IPS-18a (cell line): Measurements from ENCODE around the gene MMAA.
"Not testable (repeated sequence)": the region's sequence is repeated elsewhere in the genome, so short reads cannot be mapped to it uniquely, and the experiment has no call there.

Experiments used
- H3K27ac ChIP-seq: one replicate; pipeline ENCODE4 v1.5.1; 2013; ENCODE audit warnings: low read length
- H3K27me3 ChIP-seq: one replicate; pipeline ENCODE4 v1.6.1; 2013; ENCODE audit warnings: mild to moderate bottlenecking, low read length; ENCODE audit not compliant: control insufficient read depth, insufficient read depth
- H3K36me3 ChIP-seq: one replicate; pipeline ENCODE4 v1.6.1; 2013; ENCODE audit warnings: low read depth, low read length; ENCODE audit not compliant: control insufficient read depth
- H3K4me1 ChIP-seq: one replicate; pipeline ENCODE4 v1.6.1; 2013; ENCODE audit warnings: low read depth, low read length; ENCODE audit not compliant: control insufficient read depth
- H3K4me3 ChIP-seq: one replicate; pipeline ENCODE4 v1.5.1; 2013; ENCODE audit warnings: low read length
- H3K9ac ChIP-seq: one replicate; pipeline ENCODE4 v1.6.1; 2013; ENCODE audit warnings: mild to moderate bottlenecking, low read length, moderate library complexity
- H3K9me3 ChIP-seq: one replicate; pipeline ENCODE4 v1.6.1; 2013; ENCODE audit warnings: low read depth, low read length; ENCODE audit not compliant: control insufficient read depth

MMAA gene

DNA sequence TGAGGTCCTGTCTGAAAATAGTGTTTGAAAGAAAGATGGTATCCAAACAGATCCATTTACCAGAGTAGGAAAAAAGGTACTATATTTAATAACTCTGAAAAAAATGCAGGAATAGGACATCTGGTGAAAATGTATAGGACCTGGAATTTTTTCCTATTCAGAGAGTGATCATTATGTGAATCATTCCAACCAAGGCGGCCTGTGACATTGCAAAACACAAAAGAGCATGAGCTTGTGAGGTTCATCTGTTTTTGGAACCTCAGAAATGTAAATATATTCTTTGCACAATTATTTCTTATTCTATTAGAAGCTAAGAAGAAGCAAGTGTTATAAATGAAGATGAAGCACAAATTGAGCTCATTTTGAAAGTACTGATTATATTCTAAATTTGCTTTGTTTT is 62.8 kb downstream of the MMAA start:
- Histone ChIP-seq H3K9me3 (peaks cover 2% of the 10 kb centered on the region), H3K4me1 (no peaks in the 10 kb centered on the region), H3K4me3 (no peak overlapping the region), H3K36me3 (no peaks in the 10 kb centered on the region), H3K27me3 (no peaks in the 10 kb centered on the region), H3K9ac (no peak overlapping the region), H3K27ac (no peak overlapping the region)

DNA sequence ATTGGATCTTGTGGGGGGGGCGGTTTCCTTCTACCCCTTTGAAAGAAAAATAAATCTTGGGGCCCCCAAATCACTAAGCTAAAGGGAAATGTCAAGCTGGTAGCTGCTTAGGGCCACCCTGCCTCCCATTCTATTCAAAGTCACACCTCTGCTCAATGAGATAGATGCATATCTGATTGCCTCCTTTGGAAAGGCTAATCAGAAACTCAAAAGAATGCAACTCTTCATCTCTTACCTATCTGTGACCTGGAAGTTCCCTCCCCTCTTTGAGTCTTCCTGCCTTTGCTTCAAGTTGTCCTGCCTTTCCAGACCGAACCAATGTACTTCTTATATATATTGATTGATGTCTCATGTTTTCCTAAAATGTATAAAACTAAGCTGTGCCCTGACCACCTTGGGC is 67.8 kb downstream of the MMAA start:
- H3K36me3 ChIP-seq = no peaks in the 10 kb centered on the region
- H3K4me3 ChIP-seq = no peak overlapping the region
- H3K9me3 ChIP-seq = no peaks in the 10 kb centered on the region
- no peak overlapping the region for H3K9ac ChIP-seq
- no peak overlapping the region for H3K27ac ChIP-seq
- no peaks in the 10 kb centered on the region for H3K27me3 ChIP-seq
- peaks cover 3% of the 10 kb centered on the region for H3K4me1 ChIP-seq

DNA sequence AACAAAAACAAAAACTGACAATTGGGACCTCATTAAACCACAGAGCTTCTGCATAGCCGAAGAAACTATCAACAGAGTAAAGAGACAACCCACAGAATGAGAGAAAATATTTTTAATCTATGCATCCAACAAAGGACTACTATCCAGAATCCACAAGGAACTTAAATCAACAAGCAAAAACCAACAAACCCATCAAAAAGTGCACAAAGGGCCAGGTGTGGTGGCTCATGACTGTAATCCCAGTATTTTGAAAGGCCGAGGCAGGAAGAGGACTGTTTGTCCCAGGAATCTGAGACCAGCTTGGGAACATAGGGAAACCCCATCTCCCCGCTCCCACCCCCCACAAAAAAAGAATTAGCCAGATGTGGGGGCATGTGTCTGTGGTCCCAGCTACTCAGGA is 71.4 kb downstream of the MMAA start:
- H3K36me3 ChIP-seq = no peaks in the 10 kb centered on the region
- no peaks in the 10 kb centered on the region for H3K9me3 ChIP-seq
- peaks cover 3% of the 10 kb centered on the region for H3K4me1 ChIP-seq
- H3K9ac ChIP-seq = no peak overlapping the region
- H3K27ac ChIP-seq = no peak overlapping the region
- H3K4me3 ChIP-seq = no peak overlapping the region
- no peaks in the 10 kb centered on the region for H3K27me3 ChIP-seq

DNA sequence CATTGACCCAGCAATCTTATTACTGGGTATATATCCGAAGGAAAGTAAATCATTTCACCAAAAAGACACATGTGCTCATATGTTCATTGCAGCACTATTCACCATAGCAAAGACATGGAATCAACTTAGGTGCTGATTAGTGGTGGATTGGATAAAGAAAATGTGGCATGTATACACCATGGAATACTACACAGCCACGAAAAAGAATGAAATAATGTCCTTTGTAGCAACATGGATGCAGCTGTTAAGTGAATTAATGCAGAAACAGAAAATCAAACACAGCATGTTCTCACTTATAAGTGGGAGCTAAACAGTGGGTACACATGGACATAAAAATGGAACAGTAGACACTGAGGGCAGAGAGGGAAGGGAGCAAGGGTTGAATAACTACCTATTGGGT is 72.2 kb downstream of the MMAA start:
- not testable (repeated sequence) for H3K36me3 ChIP-seq, H3K4me3 ChIP-seq, H3K27ac ChIP-seq, H3K9me3 ChIP-seq, H3K27me3 ChIP-seq, H3K9ac ChIP-seq, H3K4me1 ChIP-seq

DNA sequence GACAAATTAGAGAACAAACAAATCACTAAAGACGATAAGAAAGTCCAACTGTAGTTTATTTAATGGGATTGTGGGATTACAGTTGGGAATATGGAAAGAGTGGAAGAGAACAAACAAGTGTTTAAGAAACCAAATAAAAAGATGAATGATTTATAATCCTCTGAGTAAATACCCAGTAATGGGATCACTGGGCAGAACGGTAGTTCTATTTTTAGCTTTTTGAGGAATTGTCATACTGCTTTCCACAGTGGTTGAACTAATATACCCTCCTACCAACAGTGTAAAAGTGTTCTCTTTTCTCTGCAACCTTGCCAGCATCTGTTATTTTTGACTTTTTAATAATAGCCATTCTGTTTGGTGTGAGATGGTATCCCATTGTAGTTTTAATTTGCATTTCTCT is 75.7 kb downstream of the MMAA start:
- peaks cover 7% of the 10 kb centered on the region for H3K4me1 ChIP-seq
- H3K9ac ChIP-seq = no peak overlapping the region
- no peak overlapping the region for H3K27ac ChIP-seq
- H3K4me3 ChIP-seq = no peak overlapping the region
- no peaks in the 10 kb centered on the region for H3K9me3 ChIP-seq
- H3K36me3 ChIP-seq = no peaks in the 10 kb centered on the region
- H3K27me3 ChIP-seq = no peaks in the 10 kb centered on the region

DNA sequence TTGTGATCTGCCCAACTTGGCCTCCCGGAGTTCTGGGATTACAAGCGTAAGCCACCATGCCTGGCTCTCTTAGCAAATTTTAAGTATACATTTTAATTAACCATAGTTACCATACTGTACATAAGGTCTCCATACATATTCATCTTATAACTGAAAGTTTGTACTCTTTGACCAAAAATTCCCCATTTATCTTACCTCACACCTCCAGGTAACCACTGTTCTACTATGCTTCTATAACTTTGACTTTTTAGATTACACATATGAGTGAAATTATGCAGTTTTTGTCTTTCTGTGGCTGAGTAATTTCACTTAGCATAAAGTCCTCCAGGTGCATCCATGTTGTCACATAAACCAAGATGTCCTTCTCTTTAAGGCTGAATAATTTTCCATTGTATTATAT is 78.1 kb downstream of the MMAA start:
- H3K4me1 ChIP-seq = peaks cover 7% of the 10 kb centered on the region
- H3K4me3 ChIP-seq = no peak overlapping the region
- no peak overlapping the region for H3K27ac ChIP-seq
- H3K27me3 ChIP-seq = no peaks in the 10 kb centered on the region
- H3K9me3 ChIP-seq = no peaks in the 10 kb centered on the region
- H3K9ac ChIP-seq = no peak overlapping the region
- H3K36me3 ChIP-seq = no peaks in the 10 kb centered on the region

DNA sequence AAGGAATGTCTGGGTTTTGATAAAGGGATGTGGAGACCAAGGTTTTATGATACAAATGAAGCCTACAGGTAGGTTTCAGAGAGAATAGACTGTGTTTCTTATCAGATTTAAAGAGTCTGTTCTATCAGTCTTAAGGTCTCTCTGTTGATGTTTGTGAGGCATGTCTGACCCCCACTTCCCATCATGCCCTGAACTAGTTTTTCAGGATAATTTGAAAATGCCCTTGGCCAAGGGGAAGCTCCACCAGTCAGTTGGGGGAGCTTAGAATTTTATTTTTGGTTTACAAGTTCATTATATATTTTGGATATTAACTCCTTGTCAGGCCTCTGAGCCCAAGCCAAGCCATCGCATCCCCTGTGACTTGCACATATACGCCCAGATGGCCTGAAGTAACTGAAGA is 79.3 kb downstream of the MMAA start:
- Histone ChIP-seq H3K27ac (no peak overlapping the region), H3K27me3 (no peaks in the 10 kb centered on the region), H3K36me3 (no peaks in the 10 kb centered on the region), H3K9me3 (no peaks in the 10 kb centered on the region), H3K4me3 (peak overlapping the region; percentile 24), H3K9ac (no peak overlapping the region), H3K4me1 (peaks cover 10% of the 10 kb centered on the region)

DNA sequence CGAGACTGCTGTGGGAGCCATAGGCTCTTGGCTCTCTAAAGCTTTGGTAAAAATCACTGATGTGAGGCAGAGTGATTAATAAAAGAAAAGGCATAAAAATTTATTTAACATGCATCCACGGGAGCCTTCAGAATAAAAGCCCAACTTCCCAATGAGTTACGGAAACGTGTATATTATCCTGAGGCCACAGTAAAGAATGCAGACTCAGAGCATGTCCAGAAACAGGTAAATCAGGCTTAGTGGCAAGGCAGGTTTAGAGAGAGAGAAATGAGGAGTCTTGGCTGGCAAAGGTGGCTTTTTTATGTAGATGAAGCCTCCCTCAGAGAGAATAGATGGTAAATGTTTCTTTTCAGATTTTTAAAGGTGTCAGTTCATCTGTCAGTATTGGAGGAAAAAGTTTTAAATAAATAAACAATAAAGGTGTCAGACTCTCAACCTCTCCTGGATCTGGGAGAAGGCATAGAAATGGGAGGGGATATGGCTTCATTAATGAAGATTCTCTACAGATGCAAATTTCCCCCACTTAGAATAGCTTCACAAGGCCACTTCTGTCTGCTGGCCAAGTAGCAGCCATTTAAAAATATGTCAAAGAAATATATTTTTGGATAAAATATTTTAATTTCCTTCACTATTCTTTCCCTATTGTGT is 84.8 kb downstream of the MMAA start:
- Histone ChIP-seq H3K36me3 (no peaks in the 10 kb centered on the region), H3K9me3 (no peaks in the 10 kb centered on the region), H3K4me1 (peaks cover 23% of the 10 kb centered on the region), H3K4me3 (peak overlapping the region; percentile 34), H3K27ac (peak overlapping the region; percentile 61), H3K9ac (no peak overlapping the region), H3K27me3 (no peaks in the 10 kb centered on the region)

DNA sequence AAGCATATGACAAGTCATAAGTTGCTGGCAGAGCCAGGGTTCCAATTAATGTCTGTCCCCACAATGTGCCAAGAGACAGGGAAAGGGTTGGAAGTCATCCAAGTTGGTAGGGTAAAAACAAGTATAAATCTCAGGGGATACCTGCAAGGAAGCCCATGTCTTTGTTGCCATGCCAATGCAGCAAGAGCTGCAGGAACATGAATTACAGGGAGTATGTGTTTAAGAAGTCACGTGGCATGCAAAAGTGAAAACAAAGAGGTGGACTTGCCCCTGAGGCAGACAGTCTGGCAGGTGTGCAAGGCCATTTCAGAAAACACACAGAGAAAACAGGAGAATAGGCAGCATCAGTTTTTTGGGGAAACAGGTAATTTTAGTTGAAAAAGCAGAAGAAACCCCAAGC is 90.2 kb downstream of the MMAA start:
- H3K4me3 ChIP-seq = no peak overlapping the region
- no peak overlapping the region for H3K27ac ChIP-seq
- H3K4me1 ChIP-seq = peaks cover 11% of the 10 kb centered on the region
- H3K27me3 ChIP-seq = no peaks in the 10 kb centered on the region
- H3K36me3 ChIP-seq = no peaks in the 10 kb centered on the region
- no peaks in the 10 kb centered on the region for H3K9me3 ChIP-seq
- no peak overlapping the region for H3K9ac ChIP-seq
